ENCODE measurements around the gene TMEM207. TPM values are rescaled to one million over a fixed set of nuclear protein-coding genes. Genes with fewer than 3 reads are reported as not detected.

The TMEM207 gene
- total RNA-seq, 2 donors from 2014 or later: not detected

DNA sequence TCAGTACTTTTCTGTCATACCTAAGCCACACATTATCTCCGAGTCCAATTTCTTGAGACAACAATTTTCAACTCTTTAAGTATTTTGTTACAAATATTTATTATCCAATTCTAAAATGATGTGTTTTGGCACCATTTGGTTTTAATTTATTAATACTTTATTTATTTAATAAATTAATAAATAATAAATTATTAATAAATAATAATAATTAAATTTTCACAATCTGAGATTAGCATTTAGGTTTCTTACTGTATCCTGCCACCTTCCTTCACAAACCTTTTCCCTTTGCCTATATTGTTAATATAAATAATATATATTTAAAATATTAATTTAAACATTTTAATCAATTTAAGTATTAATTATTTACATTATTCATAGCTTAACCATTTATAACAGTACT is 23.9 kb downstream of the TMEM207 start:
- H3K4me1 ChIP-seq: no peaks in the 10 kb centered on the region
- intact Hi-C loops (cut with DNase I): no loop called here
- H3K4me3 ChIP-seq: no peak overlapping the region
- 87 to 94% methylated on average over 1 of the region's 1 CpG for WGBS, 2 donors
- no peaks in the 10 kb centered on the region for H3K9me3 ChIP-seq
- H3K27ac ChIP-seq: no peak overlapping the region
- DNase-seq (no peak), ATAC-seq (no peak)
- no peaks in the 10 kb centered on the region for H3K36me3 ChIP-seq (replicated peaks in 1 of 2; ENCODE audit: insufficient read depth in 1 of 2, low read depth in 2 of 2)
- no peaks in the 10 kb centered on the region for H3K27me3 ChIP-seq
- TF ChIP-seq, protein P1, sequence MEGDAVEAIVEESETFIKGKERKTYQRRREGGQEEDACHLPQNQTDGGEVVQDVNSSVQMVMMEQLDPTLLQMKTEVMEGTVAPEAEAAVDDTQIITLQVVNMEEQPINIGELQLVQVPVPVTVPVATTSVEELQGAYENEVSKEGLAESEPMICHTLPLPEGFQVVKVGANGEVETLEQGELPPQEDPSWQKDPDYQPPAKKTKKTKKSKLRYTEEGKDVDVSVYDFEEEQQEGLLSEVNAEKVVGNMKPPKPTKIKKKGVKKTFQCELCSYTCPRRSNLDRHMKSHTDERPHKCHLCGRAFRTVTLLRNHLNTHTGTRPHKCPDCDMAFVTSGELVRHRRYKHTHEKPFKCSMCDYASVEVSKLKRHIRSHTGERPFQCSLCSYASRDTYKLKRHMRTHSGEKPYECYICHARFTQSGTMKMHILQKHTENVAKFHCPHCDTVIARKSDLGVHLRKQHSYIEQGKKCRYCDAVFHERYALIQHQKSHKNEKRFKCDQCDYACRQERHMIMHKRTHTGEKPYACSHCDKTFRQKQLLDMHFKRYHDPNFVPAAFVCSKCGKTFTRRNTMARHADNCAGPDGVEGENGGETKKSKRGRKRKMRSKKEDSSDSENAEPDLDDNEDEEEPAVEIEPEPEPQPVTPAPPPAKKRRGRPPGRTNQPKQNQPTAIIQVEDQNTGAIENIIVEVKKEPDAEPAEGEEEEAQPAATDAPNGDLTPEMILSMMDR (IDR thresholded peaks at IDR 0.05): no peak
- TF ChIP-seq POLR2A (IDR thresholded peaks at IDR 0.05): no peak

DNA sequence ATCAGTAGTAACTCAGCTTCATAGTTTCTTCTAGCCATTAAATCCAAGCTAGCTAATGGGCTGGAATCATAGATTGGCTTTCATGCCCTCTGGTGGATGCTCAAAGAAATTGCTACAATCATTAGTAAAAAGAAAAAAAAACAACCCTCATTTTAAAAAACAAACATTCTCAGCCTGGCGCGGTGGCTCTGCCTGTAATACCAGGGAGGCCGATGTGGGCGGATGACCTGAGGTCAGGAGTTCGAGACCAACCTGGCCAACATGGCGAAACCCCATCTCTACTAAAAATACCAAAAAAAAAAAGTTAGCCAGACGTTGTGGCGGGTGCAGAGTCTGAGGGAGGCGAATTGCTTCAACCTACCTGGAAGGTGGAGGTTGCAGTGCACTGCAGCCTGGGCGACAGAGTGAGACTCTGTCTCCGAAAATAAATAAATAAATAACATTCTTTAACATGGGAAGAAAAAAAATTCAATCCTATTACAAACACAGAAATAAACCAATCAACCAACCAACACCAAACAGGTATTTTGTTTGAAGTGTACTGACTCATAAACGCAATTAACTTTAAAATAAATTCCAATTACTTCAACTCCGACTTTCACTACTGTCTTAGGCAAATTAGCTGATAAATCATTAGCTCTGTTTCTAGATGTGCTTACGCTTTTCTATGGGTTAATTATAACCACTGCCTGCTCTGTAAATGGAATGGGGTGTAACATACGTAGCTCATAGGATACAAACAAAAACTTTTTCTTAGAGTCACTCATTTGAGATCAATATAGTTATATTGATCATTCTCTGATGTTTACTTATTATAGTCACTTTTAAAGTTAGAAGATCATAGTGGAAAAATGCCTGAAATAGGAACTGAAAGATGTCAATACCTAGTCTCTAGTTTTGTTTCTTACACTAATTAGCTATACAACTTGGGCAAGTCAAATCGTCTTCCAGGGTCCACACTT is 24.9 kb downstream of the TMEM207 start:
- H3K4me3 ChIP-seq: no peak overlapping the region
- peak overlapping the region in 1 of 4 donors; percentile 20 for H3K27ac ChIP-seq
- no peaks in the 10 kb centered on the region for H3K36me3 ChIP-seq (replicated peaks in 1 of 2; ENCODE audit: insufficient read depth in 1 of 2, low read depth in 2 of 2)
- intact Hi-C loops (cut with DNase I): no loop called here
- ATAC-seq: peak; percentile 97
- 13 to 16% methylated on average over 16 of the region's 16 CpGs for WGBS, 2 donors
- DNase-seq: peak; percentile 76 to 80 (median 76)
- H3K9me3 ChIP-seq: no peaks in the 10 kb centered on the region
- H3K4me1 ChIP-seq: no peaks in the 10 kb centered on the region
- TF ChIP-seq, protein P1 (IDR thresholded peaks at IDR 0.05): peak; percentile 49 to 95 (median 75)
- TF ChIP-seq POLR2A (IDR thresholded peaks at IDR 0.05): no peak
- H3K27me3 ChIP-seq: no peaks in the 10 kb centered on the region

DNA sequence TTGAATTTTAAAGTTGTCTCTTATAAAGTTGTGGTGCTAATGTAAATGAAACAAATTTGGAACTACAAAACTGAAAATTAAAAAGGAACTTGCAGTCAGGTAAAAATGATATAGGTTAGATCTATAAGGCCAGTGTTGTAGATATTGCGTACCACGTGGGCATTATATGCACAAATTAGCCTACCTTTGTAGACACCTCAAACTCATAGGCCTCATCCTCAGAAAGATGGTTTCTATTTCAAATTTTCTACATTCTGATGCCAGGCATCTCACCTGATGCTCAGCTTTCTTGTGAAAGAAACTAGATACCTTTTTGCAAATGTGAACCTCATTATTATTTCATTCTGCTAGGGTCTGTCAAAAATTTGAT is 25.6 kb downstream of the TMEM207 start:
- TF ChIP-seq POLR2A (IDR thresholded peaks at IDR 0.05): no peak
- TF ChIP-seq, protein P1 (IDR thresholded peaks at IDR 0.05): no peak
- no peak overlapping the region for H3K27ac ChIP-seq
- no peaks in the 10 kb centered on the region for H3K9me3 ChIP-seq
- no peaks in the 10 kb centered on the region for H3K27me3 ChIP-seq
- intact Hi-C loops (cut with DNase I): no loop called here
- peak; percentile 8 for ATAC-seq
- no peaks in the 10 kb centered on the region for H3K4me1 ChIP-seq
- H3K4me3 ChIP-seq: no peak overlapping the region
- no peak for DNase-seq
- no peaks in the 10 kb centered on the region for H3K36me3 ChIP-seq (replicated peaks in 1 of 2; ENCODE audit: insufficient read depth in 1 of 2, low read depth in 2 of 2)
- 41 to 43% methylated on average over 2 of the region's 2 CpGs for WGBS, 2 donors

DNA sequence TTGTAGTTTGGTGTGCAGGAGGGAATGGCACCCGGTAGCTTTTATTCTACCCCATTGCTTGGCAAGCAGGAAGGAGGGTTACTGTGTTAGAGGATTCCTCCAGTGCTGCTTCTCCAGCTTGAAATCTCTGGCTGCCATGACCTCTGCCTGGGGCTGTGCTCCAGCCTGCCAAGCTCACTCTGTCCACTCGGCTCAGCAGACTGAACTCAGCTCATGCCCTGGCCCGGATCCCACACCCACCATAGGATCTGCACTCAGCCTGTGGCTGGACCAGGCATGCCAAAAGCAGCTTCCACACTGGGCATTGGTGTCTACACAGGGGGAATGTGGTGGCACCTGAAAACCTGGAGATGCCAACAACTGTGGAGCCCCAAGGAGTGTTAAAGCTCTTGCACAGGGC is 35.4 kb downstream of the TMEM207 start:
- no peak for DNase-seq
- no peak for ATAC-seq
- H3K4me1 ChIP-seq: no peaks in the 10 kb centered on the region
- intact Hi-C loops (cut with DNase I): no loop called here
- no peak overlapping the region for H3K27ac ChIP-seq
- no peaks in the 10 kb centered on the region for H3K9me3 ChIP-seq
- H3K36me3 ChIP-seq (replicated peaks in 1 of 2; ENCODE audit: insufficient read depth in 1 of 2, low read depth in 2 of 2): no peaks in the 10 kb centered on the region
- 61 to 76% methylated on average over 3 of the region's 3 CpGs for WGBS, 2 donors
- H3K4me3 ChIP-seq: no peak overlapping the region
- TF ChIP-seq, protein P1 (IDR thresholded peaks at IDR 0.05): no peak
- TF ChIP-seq POLR2A (IDR thresholded peaks at IDR 0.05): no peak
- no peaks in the 10 kb centered on the region for H3K27me3 ChIP-seq
